ENCODE data around the gene ABHD8. TPM values are rescaled to one million over a fixed set of nuclear protein-coding genes. Genes with fewer than 3 reads are reported as not detected.
A peak's percentile ranks its signal among the peaks of the same experiment; 100 is the strongest.

ABHD8 gene
- total and polyA plus RNA-seq, 2 of the 13 experiments (the other 11 are each of a cell fraction or from before 2014, with no cell fraction given) = 6.3 to 7.2 TPM

GRCh38 chr19:17346109-17346671 lies 43.0 kb upstream of the ABHD8 start (continued):
- TF ChIP-seq, protein P1, sequence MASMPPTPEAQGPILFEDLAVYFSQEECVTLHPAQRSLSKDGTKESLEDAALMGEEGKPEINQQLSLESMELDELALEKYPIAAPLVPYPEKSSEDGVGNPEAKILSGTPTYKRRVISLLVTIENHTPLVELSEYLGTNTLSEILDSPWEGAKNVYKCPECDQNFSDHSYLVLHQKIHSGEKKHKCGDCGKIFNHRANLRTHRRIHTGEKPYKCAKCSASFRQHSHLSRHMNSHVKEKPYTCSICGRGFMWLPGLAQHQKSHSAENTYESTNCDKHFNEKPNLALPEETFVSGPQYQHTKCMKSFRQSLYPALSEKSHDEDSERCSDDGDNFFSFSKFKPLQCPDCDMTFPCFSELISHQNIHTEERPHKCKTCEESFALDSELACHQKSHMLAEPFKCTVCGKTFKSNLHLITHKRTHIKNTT (CRISPR knock-in tag; IDR thresholded peaks at IDR 0.05) = no peak
- 0 out of 2 replicates have a peak, but pooled peaks have one; percentile 34 for TF ChIP-seq ZNF574 (CRISPR knock-in tag; IDR thresholded peaks at IDR 0.05)
- no peak for TF ChIP-seq SIN3B (IDR thresholded peaks at IDR 0.05; ENCODE audit: low read length)
- no peak for TF ChIP-seq TP53 (CRISPR knock-in tag; conservative IDR thresholded peaks at IDR 0.05)
- TF ChIP-seq, protein P2, sequence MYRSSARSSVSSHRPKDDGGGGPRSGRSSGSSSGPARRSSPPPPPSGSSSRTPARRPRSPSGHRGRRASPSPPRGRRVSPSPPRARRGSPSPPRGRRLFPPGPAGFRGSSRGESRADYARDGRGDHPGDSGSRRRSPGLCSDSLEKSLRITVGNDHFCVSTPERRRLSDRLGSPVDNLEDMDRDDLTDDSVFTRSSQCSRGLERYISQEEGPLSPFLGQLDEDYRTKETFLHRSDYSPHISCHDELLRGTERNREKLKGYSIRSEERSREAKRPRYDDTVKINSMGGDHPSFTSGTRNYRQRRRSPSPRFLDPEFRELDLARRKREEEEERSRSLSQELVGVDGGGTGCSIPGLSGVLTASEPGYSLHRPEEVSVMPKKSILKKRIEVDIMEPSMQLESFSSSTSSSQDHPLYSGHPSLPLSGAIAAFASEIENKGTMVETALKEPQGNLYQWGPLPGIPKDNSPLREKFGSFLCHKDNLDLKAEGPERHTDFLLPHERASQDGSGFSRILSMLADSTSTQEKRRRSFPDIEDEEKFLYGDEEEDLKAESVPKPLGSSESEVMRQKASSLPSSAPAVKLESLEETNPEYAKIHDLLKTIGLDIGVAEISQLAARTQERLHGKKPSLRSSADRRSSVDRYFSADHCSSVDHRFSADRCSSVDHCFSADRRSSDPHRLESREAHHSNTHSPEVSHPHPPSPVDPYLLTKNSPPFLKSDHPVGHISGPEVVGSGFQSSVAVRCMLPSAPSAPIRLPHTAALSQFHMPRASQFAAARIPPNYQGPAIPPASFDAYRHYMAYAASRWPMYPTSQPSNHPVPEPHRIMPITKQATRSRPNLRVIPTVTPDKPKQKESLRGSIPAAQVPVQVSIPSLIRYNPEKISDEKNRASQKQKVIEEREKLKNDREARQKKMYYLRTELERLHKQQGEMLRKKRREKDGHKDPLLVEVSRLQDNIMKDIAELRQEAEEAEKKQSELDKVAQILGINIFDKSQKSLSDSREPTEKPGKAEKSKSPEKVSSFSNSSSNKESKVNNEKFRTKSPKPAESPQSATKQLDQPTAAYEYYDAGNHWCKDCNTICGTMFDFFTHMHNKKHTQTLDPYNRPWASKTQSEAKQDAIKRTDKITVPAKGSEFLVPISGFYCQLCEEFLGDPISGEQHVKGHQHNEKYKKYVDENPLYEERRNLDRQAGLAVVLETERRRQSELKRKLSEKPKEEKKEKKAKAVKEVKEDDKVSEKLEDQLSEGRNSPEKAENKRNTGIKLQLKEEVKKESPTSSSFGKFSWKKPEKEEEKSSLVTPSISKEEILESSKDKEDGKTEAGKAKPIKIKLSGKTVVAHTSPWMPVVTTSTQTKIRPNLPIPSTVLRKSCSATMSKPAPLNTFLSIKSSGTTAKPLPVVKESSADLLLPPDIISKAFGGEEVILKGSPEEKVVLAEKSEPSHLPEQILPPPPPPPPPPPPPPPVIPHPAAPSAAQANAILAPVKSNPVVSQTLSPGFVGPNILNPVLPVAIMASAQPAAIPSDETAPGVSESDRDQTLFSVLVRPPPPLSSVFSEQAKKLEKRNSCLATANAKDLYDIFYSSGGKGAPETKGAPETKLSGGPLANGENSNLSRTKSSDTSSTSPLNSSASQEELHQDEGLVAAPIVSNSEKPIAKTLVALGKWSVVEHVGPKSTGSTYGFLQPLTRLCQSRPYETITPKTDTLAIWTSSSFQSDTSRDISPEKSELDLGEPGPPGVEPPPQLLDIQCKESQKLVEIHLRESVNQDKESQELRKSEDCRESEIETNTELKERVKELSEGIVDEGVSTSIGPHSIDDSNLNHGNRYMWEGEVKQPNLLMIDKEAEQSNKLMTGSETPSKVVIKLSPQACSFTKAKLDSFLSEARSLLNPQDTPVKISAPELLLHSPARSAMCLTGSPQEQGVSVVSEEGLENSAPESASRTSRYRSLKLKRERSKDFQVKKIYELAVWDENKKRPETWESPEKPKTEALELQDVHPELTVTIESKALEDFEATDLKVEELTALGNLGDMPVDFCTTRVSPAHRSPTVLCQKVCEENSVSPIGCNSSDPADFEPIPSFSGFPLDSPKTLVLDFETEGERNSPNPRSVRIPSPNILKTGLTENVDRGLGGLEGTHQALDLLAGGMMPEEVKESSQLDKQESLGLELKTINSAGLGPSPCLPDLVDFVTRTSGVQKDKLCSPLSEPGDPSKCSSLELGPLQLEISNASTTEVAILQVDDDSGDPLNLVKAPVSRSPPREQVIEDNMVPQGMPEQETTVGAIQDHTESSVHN (CRISPR knock-in tag; IDR thresholded peaks at IDR 0.05) = no peak
- TF ChIP-seq ZNF510 (CRISPR knock-in tag; IDR thresholded peaks at IDR 0.05; ENCODE audit: low read depth) = no peak
- no peak for TF ChIP-seq RBM39 (IDR thresholded peaks at IDR 0.05; ENCODE audit: low read depth, low read length, poor library complexity, severe bottlenecking)
- TF ChIP-seq KLF13 (CRISPR knock-in tag; IDR thresholded peaks at IDR 0.05) = no peak
- TF ChIP-seq ZNF709 (CRISPR knock-in tag; IDR thresholded peaks at IDR 0.05) = 0 out of 2 replicates have a peak, but pooled peaks have one; percentile 25
- no peak for TF ChIP-seq ZNF180 (CRISPR knock-in tag; IDR thresholded peaks at IDR 0.05; ENCODE audit: borderline replicate concordance, low read depth)
- peak; percentile 55; the same call in 1 of the 2 replicates for TF ChIP-seq ZFY (CRISPR knock-in tag; IDR thresholded peaks at IDR 0.05)
- TF ChIP-seq ZSCAN30 (CRISPR knock-in tag; IDR thresholded peaks at IDR 0.05) = no peak
- no peak for TF ChIP-seq KAT2B (IDR thresholded peaks at IDR 0.05; ENCODE audit: borderline replicate concordance, low read depth, low read length)
- no peak for TF ChIP-seq ZNF34 (CRISPR knock-in tag; IDR thresholded peaks at IDR 0.05; ENCODE audit: borderline replicate concordance)
- TF ChIP-seq MTERF4 (CRISPR knock-in tag; IDR thresholded peaks at IDR 0.05) = no peak
